Stimulated activated CD4-positive, alpha-beta T cell treated with anti-CD3 and anti-CD28 coated beads, TNF-alpha, amount 100 ng/mL, for 1 hour (primary cell): ENCODE measurements around the gene ADCY7.

Source experiments
- DNase-seq, 3 donors: peaks; one replicate each; pipeline ENCODE4 v3.0.0-alpha.2; 2020; ENCODE audit warnings: low read depth in 3 of 3, low spot score in 1 of 3

The ADCY7 gene

DNA sequence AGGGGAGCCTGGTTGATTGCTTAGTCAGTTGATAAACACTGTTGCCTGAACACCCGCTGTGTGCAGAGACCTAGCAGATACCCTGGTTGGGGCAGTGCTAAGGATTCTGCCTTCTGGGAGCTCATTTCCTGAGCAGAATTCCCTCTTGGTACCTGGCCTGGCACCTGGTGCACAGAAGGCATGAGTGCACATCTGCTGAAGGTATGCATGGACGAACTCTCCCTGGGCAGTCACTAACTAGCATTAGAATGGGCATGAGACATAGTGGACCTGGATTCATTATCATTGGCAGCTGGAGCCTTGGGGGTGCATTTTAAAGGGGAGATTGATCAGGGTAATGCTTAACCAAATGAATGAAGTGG, 13.1 kb downstream of the ADCY7 start:
- no peak for DNase-seq

- DNase-seq = no peak
These were observed 14.6 kb downstream of the ADCY7 start for GRCh38 chr16:50280932-50281331.

DNA sequence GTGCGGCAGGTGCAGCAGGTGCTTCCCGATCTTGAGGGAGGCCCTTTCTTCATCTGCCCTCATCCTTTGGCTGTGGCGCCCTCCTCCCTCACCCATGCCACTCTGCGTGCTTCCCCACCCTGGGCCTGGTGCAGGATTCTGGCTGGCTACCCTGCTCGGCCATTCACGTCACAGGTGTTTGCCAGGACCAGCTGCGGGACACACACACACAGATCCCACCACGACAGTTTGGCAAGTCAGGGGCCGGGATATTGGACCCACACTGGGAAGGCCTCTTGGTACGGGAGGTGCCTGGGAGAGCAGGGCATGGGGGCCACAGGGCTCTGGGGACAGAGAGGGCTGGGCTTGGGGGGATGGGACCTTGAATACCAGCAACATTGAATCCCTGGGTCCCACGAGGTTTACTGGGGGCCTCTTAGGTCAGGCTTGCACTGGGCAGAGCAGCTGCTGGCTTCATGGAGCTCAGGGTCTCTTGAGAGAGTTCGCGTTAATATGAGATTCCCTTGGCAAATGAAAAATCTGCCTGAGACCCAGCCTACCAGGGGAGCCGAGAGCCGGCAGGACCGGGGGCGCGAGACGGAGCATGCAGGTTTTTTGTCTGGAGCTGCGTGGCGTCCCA, 15.1 kb downstream of the ADCY7 start:
- no peak for DNase-seq

DNA sequence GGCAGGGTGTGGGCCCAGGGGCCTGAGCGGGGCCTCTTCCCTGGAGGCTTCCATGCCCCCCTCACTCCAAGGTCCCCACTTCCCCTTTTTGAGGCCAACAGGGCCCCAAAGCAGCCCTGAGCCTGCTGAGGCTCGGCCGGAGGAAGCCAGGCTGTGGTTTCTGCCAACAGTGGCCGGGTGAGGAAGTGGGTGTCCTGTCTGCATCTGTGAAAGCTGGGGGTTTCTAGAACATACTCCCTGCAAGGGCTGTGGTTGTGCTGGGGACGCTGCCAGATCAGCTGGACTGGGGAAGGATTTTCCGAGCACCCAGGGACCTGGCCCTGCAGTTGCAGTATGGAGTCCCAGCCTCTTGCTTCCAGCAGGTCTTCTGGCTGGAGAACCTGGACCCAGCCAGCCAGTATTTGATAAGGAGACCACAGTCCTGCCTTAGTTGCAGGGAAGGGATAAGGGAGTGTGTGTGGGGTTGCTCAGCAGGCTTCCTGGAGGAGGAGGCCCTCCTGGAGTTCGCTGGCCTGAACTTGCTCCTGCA, 15.7 kb downstream of the ADCY7 start:
- peak in 1 of 3 donors; percentile 48 for DNase-seq

DNA sequence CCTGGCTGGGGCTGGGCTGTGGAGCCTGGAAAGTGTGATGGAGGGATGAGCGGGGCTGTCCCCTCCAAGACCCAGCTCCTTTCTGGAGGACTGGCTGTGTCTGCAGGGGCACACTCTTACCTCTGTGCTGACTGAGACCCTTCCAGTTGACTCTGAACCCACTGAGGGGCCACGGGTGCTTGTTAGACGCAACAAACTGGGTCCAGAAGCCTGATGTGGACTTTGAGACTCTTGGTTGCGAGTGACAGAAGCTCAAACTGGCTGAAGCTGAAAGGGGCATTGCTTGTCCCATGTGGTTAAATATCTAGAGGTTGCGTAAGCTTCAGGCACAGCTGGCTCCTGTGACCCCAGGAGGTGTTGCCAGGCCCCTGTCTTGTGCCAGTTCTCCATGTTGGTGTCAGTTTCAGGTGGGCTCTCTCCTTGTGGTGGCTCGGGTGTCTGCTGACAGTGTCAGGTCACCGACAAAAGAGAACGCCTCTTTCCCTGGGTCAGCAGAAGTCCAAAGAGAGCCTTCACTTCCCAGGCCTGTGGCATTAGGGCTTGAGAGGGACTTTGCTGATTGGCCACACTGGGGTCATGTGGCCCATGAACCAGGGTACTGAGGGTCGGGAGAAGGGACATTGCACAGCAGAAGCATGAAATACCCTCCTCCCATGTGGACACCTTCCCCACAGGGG, 16.7 kb downstream of the ADCY7 start:
- DNase-seq = no peak

GRCh38 chr16:50284131-50284911, 18.0 kb downstream of the ADCY7 start:
- no peak for DNase-seq

- DNase-seq = no peak
These were observed 19.2 kb downstream of the ADCY7 start for GRCh38 chr16:50285406-50286003.

GRCh38 chr16:50286681-50287080, 20.3 kb downstream of the ADCY7 start:
- DNase-seq = no peak

DNA sequence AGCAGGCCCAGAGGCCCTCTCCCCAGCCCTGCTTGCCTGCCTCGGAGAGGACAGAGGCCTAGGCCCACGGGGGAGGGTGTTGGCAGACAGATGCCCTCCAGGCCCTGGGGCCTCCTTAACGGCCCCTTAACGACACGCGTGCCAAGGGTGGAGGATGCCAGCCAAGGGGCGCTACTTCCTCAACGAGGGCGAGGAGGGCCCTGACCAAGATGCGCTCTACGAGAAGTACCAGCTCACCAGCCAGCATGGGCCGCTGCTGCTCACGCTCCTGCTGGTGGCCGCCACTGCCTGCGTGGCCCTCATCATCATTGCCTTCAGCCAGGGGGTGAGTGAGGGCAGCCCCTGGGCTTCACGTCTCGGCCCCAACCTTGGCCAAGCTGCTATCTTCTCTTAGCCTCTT, 21.7 kb downstream of the ADCY7 start:
- DNase-seq = no peak

DNA sequence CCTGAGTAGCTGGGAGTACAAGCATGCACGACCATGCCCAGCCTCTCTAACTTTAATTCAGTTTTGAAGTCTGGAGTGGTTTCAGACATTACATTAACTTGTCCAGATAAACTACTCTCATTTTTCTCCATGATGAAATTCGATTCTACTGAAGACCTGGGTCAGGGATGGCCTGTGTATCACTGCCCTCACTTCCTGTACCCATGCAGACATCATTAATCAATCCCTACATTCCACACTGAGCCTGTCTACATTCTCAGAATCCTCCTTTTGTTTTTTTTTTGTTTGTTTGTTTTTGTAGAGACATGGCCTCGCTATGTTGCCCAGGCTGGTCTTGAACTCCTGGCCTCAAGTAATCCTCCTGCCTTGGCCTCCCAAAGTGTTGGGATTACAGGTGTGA, 22.6 kb downstream of the ADCY7 start:
- DNase-seq = no peak

GRCh38 chr16:50289950-50290764, 23.8 kb downstream of the ADCY7 start:
- DNase-seq = no peak

DNA sequence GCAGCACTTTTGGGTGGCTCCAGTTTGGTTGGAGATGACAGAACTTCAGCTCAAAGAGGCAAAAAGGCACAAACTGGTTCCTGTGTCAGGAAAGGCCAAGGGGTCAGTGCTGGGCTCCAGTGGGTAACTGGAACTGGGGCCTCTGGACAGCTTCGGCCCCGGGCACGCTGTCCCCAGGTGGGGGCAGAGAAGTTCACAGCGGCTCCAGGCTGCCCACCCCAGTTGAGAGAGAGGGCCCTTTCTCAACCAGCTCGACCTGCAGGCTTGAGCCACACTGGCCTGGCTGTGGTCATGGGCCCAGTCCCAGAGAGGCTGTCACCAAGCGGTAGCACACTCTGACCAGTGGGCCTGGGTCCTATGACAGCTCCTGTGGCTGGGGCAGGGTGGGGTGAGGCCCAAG, 24.5 kb downstream of the ADCY7 start:
- DNase-seq = no peak

DNA sequence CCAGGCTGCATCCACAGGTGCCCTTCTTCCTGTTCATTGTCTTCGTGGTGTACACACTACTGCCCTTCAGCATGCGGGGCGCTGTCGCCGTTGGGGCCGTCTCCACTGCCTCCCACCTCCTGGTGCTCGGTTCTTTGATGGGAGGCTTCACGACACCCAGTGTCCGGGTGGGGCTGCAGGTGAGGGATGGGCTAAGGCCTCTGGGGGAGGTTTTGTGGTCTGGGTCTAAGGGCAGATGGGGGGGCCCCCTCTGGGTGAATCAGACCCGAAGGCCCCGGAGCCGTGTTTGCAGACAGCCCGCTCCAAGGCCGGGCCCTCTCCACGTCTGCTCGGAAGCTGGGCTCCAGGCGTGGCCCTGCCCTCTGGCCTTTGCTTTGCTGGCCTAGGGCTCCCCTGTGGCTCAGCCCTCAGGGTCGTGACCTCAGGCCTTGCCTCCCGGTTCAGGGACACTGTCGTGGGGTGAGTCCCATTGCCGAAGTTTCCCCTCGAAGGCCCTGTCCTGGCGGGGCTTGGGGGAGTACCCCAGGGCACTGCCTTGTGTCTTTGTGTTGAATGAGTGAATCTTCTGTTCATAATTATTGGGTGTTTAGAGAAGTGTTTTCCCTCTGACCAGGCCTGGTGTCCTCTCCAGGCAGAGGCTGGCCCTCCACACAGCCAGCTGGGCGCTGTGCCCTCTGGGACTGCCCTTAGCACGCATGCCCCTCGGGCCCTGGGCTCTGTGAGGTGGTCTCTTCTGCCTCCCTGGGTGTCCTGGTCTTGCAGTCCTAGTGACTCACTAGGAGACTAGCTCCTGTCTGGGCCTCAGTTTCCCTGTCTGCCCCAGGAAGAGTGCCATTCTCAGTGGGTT, 25.6 kb downstream of the ADCY7 start:
- no peak for DNase-seq

DNA sequence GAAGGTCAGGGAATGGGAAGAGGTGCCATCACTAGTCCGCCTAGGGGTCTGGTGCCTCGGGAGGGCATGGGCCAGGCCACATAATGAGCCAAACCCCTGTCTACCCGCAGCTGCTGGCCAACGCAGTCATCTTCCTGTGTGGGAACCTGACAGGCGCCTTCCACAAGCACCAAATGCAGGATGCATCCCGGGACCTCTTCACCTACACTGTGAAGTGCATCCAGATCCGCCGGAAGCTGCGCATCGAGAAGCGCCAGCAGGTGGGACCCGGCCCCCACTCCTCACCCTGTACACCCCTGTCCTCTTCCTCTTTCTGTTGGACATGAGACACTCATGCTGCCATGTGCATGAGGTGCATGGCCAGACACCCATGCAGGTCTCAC, 26.2 kb downstream of the ADCY7 start:
- DNase-seq = no peak

DNA sequence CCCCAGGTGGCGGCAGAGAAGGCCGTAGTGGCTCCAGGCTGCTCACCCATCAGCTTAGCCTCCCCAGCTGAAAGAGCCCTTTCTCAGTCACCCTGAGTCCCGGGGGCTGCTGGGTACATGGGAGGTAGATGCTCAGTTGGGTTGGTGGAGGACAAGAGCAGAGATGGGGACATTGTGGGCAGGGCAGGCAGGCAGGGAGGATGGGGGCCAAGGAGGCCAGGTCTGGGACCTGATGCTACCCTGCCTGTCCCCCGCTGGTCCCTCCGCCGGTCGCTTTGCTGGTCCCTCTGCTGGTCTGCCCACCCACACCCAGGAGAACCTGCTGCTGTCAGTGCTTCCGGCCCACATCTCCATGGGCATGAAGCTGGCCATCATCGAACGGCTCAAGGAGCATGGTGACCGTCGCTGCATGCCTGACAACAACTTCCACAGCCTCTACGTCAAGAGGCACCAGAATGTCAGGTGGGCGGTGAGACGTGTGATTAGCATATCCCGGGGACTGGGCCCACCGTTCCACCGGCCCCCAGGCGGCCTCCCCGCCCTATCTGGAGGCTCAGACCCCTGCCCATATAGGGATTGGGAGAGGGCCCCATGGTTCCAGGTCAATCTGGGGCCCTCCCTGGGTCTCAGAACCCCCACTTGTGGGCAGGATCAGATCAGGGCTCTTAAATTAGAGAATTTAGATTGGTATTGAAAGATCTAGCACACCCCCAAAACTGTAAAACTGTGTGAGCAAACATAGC, 26.9 kb downstream of the ADCY7 start:
- no peak for DNase-seq

- DNase-seq = no peak
These were observed 27.9 kb downstream of the ADCY7 start for GRCh38 chr16:50293994-50294855.

GRCh38 chr16:50294955-50295354, 28.6 kb downstream of the ADCY7 start:
- DNase-seq = no peak

GRCh38 chr16:50295541-50296132, 29.3 kb downstream of the ADCY7 start:
- no peak for DNase-seq
